HUDEP-2 (cell line): Measurements from ENCODE around the gene MED17.

ENCODE experiments used
- DNase-seq, 76 experiments: peaks; one replicate each; lab custom pipeline; 2025; ENCODE audit not compliant: unreplicated experiment in 76 of 76; lab: John Stamatoyannopoulos, UW

Gene MED17

GRCh38 chr11:93813974-93814373 is 29.9 kb downstream of the MED17 start:
- no peak for DNase-seq

GRCh38 chr11:93814966-93815633 is 31.0 kb downstream of the MED17 start:
- DNase-seq: no peak

DNA sequence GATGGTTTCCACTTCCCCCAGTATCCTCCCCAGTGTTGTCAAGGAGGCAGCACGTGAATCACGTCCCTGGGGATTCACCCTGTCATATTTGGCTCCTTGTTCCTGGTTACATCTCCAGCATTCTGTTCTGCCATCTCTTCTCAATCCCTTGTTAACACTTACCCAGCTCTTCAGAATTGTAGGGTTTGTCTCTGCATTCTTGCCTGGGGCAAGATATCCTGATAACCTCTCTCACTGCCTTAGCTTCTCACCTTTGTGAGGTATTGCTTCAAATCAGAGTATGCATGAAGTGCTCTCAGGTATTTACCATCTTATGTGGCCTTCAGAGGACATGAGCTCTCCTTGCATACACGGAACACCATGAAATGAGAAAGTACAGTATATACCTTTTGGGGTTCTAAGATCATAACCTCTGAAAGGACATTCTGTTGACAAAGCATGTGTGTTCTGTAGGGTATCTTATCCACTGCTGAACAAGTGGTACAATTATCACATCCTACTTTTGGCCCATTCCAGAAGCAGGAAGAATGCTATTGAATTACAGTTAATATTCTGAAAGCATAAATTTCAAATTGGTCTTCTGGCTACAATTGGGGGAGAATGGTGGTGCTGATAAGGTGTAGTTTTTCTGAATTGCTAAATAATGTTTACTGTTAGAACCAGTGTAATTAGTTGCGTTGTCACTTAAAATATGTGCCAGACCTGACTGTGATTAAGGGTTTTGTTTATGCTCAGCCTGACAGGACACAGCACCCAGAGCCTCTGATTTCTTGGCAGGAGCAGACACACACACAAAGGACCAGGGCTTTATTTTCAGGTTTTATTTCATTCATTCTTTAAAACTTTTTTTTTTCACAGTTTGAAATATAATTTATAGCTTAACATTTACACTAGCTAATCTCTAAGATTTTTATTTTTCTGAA is 33.6 kb downstream of the MED17 start:
- no peak for DNase-seq

DNA sequence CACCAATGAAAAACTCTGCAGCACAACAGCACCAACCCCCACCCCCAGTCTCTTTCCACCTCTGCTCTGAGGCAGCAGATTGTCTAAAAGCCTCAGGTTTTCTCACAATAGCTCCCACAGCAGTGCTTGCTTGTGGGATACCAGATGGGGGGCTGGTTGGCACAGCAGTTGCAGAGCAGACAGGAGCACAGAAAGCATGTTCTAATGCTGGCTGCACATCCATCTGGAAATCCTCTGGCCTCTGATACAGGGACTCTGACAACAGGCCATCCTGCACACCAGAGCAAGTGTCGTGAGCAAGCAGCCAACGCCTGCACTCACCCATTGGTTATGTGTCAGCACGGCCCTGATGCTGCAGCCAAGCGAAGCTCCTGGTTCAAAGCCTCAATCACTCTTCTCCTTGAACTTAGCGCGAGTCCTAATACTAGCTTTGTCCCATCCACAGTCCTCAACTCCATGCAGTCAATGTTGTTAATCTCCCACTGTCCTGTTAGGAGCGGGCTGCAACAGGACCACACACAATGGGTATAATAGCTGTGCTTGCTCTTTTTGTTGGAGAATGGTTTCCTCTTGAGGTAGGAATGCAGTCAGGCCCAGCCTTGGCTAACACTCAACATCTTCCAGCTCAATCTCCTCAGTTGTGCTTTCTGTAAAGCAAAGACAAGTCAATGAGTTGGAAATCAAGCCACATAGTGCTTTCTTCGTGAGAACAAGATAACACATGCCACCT is 36.0 kb downstream of the MED17 start:
- DNase-seq: no peak

DNA sequence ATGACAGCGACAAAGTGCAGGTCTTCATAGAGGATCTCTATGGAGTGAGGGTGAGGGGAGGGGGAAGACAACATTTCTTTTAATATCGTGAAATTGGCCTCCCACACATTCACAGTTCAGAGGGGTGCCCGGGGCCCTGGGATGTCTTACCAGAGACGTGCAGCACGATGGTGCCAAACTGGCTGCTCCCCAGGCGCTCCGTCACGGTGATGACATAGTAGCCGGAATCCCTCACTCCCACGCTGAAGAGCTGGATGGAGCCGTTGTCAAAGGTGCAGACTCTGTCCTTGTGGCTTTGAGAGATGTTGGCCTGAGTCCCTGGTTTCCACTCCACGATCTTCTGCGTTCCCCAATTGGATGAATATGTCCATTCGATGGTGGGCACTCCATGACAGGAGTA is 36.8 kb downstream of the MED17 start:
- no peak for DNase-seq

DNA sequence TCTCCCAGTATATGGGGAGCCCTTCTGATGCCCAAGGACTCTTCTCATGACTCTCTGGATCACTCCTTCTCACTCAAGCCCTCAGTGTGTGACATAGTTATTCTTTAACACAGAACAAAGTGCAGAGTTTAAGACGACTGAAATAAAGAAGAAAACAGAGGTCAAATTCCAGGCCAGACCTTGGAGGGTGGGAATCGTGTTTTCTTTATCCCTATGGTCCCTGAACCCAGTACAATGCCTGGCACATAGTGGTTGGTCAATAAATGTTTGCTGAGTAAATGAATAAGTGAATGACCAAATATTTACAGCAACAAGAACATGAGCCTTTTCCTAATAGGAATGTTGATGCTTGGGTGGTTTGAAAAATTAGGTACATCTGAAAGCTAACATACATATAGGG is 37.5 kb downstream of the MED17 start:
- DNase-seq: no peak

GRCh38 chr11:93822359-93822758 is 38.3 kb downstream of the MED17 start:
- DNase-seq: no peak

DNA sequence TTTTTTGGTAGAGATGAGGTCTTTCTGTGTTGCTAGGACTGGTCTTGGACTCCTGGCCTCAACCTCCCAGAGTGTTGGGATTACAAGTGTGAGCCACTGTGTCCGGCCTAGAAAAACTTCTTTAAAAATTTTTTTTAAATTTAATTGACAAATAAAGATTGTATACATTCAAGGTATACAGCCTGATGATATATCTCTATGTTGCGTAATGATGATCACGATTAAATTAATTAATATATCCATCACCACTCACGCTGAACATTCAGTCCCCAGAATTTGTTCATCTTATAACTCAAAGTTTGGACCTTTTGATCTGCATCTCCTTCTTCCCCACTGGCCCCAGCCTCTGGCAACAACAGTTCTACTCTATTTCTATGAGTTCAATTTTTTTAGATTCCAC is 39.1 kb downstream of the MED17 start:
- DNase-seq: no peak

GRCh38 chr11:93827363-93827762 is 43.3 kb downstream of the MED17 start:
- DNase-seq: no peak

DNA sequence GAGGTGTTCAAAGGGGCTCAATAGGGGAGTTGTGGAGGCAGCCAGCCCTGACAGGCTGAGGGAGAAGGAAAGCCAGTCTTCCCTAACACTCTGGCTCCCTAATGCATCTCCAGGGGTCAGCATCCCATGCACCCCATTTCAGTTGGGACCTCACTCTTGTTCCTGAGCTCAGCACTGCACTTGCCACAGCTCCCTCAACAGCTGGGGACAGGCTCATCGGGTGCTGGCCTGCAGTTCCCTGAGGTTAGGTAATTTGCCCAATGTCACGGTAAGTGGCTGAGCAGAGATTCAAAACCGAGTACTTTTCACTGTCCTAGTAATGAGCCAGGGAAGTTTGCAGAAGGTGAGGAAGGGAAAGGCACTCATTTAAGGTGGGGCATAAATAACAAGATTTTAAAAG is 45.5 kb downstream of the MED17 start:
- no peak for DNase-seq

DNA sequence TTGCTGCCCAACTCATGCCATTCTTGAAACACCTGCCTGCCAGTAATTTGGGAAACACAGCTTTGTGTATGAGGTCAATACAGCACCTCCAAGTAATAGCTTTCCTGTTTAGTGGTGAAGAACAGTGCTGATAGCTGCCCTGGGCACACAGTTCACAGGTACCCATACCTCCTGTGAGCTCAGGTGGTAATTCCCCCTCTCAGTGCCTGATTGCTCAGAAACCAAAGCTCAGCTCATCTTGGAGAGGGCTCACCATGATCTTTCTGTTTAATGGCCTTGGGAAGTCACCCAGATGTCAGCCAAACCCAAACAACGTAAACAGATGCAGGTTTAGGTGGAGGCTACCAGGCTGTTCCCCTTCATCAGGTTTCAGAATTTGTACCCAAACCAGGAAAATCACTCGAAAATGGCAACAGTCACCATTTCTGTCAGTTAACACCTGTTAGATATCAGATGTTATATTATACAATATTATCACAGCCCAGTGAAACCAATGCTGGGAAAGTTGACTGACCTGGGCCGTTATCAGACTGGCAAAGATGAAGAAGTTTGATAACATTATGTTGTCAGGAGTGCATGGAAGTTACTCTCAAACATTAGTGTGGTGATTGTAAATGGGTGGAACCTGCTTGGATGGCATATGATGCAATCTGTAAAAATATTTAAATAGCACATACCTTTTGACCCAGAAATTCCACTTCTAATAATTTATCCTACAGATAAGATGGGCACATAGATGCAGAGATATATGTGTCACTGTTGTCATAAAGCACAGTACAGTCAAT is 47.5 kb downstream of the MED17 start:
- DNase-seq: no peak

GRCh38 chr11:93832780-93833179 is 48.7 kb downstream of the MED17 start:
- no peak for DNase-seq

- no peak for DNase-seq
These were observed 54.9 kb downstream of the MED17 start for GRCh38 chr11:93838967-93839366.

GRCh38 chr11:93840180-93840579 is 56.1 kb downstream of the MED17 start:
- DNase-seq: no peak

DNA sequence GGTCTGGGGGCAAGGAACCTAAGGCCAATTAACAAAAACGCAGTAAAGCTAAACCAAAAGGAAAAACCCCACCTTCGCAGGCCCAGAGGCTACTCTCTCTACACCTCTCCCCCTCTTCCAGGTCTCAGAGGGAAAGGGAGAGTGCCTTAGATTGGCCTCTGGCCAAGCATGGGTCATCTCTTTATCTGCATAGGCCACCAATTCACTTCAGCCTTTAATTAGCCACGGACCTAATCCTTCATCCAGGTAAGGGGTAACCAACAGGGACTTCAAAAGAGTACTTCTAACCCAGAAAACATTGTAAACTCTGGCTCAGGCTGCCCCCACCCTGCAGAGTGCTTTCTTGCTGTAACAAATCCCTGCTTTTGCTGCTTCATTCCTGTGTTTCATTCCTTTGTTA is 56.9 kb downstream of the MED17 start:
- no peak for DNase-seq

GRCh38 chr11:93841446-93841845 is 57.4 kb downstream of the MED17 start:
- DNase-seq: no peak

GRCh38 chr11:93842034-93842433 is 58.0 kb downstream of the MED17 start:
- DNase-seq: no peak

DNA sequence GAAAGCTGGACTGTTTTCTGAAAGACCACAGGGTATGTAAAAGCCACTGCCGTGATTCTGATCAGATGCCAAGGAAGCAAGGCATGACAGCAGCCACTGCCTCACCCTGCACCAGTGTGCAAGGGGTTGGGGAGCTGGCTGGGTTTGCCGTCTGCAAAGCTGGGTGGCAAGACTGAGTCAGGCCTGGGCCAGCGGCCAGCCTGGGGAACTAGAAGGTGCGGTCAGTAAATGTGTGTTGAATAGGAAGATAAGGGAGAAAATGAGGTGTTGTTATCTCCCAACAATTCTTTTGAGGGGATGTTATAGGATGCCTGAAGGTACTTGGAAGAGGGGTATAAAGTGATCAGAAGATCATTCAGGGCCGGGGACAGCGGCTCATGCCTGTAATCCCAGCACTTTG is 58.4 kb downstream of the MED17 start:
- DNase-seq: peak in 74 of 76 experiments; percentile 12 to 93 (median 82)

GRCh38 chr11:93843906-93844305 is 59.8 kb downstream of the MED17 start:
- DNase-seq: no peak

DNA sequence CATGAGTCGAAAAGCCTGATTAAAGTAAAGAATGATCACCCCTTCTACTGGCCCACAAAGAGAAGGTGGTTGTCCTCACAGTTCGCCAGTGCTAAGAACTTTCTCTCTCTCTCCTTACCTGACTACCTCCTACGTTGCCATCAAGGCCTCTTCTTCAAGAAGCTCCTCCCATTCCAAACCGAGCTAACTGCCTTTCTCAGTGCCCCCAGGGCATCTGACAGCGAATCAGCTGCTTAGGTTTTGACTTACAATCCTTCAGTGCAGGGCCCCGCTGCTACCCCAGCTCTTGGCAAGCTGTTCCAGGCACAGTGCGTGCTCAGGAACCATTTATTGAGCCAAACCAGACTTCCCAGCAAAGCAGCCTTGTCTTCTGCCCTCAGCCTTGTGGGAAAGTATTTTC is 60.5 kb downstream of the MED17 start:
- no peak for DNase-seq
